ENCODE results near the gene KIF11.

The KIF11 gene

GRCh38 chr10:92664322-92664721 lies 71.4 kb downstream of the KIF11 start:
- ChIA-PET POLR2A (no interaction called here), CTCF (interaction anchor here (1.9 kb wide), 1 partner anchor 14 kb away, joined by 4 read pairs; no protein-coding TSS in a partner anchor)
- TF ChIP-seq CTCF (IDR thresholded peaks at IDR 0.05; ENCODE audit: control extremely low read depth, extremely low read depth, low read depth, missing control alignments) = no peak
- no peak for DNase-seq (ENCODE audit: extremely low spot score)

GRCh38 chr10:92667078-92667477 lies 74.1 kb downstream of the KIF11 start:
- CTCF ChIA-PET = interaction anchor here (1.1 to 1.7 kb wide), 2 partner anchors 21 to 22 kb away, joined by 3 read pairs; no protein-coding TSS in a partner anchor
- POLR2A ChIA-PET = no interaction called here
- DNase-seq (ENCODE audit: extremely low spot score) = no peak
- no peak for TF ChIP-seq CTCF (IDR thresholded peaks at IDR 0.05; ENCODE audit: control extremely low read depth, extremely low read depth, low read depth, missing control alignments)

- DNase-seq (ENCODE audit: extremely low spot score) = no peak
- no peak for TF ChIP-seq CTCF (IDR thresholded peaks at IDR 0.05; ENCODE audit: control extremely low read depth, extremely low read depth, low read depth, missing control alignments)
- ChIA-PET CTCF (interaction anchor here (1.1 kb wide), 1 partner anchor 14 kb away, joined by 4 read pairs; no protein-coding TSS in a partner anchor), POLR2A (no interaction called here)
Measured at GRCh38 chr10:92677708-92678107, 84.8 kb downstream of the KIF11 start.

GRCh38 chr10:92678206-92678605 lies 85.3 kb downstream of the KIF11 start:
- no peak for DNase-seq (ENCODE audit: extremely low spot score)
- CTCF ChIA-PET = interaction anchor here (1.1 kb wide), 1 partner anchor 15 kb away, joined by 4 read pairs; no protein-coding TSS in a partner anchor
- POLR2A ChIA-PET = no interaction called here
- TF ChIP-seq CTCF (IDR thresholded peaks at IDR 0.05; ENCODE audit: control extremely low read depth, extremely low read depth, low read depth, missing control alignments) = no peak

- no peak for TF ChIP-seq CTCF (IDR thresholded peaks at IDR 0.05; ENCODE audit: control extremely low read depth, extremely low read depth, low read depth, missing control alignments)
- no peak for DNase-seq (ENCODE audit: extremely low spot score)
- ChIA-PET CTCF (interaction anchor here (1.1 to 3.0 kb wide), 3 partner anchors 10 to 13 kb away, joined by 3 to 10 read pairs (median 3); no protein-coding TSS in a partner anchor), POLR2A (no interaction called here)
Measured at GRCh38 chr10:92681306-92681834, 88.4 kb downstream of the KIF11 start.

GRCh38 chr10:92688573-92688926 lies 95.6 kb downstream of the KIF11 start:
- ChIA-PET POLR2A (no interaction called here), CTCF (interaction anchor here (1.1 to 1.8 kb wide), 3 partner anchors 14 to 74 kb away, joined by 3 to 7 read pairs (median 3); no protein-coding TSS in a partner anchor)
- TF ChIP-seq CTCF (IDR thresholded peaks at IDR 0.05; ENCODE audit: control extremely low read depth, extremely low read depth, low read depth, missing control alignments) = no peak
- DNase-seq (ENCODE audit: extremely low spot score) = no peak

Measured in GM10248 (cell line).